ENCODE results near the gene RRP1. TPM values are rescaled to one million over a fixed set of nuclear protein-coding genes. Genes with fewer than 3 reads are reported as not detected.

Gene RRP1
- polyA plus RNA-seq, 1 of the 3 experiments (the other 2 are of a cell fraction) = 22.7 TPM

DNA sequence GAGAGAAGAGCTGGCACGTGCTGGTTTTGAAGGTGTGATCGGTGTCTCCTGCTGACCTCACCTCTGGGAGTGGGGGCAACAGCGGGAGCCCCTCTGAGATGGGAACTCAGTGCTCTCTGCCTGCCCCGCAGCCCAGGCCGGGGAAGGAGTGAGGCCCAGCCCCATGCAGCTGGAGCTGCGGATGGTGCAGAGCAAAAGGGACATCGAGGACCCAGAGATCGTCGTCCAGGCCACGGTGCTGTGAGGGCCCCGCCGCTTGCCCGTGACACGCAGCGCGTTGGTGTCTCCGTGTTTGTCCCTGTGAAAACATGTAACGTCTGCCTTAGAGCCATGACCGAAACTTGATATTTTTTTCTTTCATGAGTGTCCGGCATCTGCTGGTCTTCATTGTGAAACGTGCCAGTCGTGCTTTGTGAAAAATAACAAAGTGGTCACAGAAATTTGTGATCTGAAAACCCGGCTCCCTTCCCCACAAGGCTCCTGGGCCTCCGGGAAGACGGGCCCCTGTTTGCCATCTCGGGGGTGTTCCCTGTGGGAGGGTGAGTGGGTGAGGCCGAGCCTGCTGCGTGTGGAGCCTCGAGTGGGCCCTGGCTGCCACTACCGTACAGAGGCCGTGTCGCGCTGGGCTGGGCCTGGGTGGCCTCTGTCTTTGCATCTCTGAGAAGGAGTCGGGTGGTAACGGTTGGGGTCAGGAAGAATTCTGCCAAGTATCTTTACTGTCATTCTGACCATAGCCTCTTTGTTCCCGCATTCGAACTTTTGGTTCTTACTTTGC lies 33.4 kb upstream of the RRP1 start (continued):
- TF ChIP-seq, protein P1, sequence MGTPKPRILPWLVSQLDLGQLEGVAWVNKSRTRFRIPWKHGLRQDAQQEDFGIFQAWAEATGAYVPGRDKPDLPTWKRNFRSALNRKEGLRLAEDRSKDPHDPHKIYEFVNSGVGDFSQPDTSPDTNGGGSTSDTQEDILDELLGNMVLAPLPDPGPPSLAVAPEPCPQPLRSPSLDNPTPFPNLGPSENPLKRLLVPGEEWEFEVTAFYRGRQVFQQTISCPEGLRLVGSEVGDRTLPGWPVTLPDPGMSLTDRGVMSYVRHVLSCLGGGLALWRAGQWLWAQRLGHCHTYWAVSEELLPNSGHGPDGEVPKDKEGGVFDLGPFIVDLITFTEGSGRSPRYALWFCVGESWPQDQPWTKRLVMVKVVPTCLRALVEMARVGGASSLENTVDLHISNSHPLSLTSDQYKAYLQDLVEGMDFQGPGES (IDR thresholded peaks at IDR 0.05; ENCODE audit: low read depth, low read length) = no peak
- no peak for TF ChIP-seq ELF1 (IDR thresholded peaks at IDR 0.05)
- no peak for TF ChIP-seq SIN3A (IDR thresholded peaks at IDR 0.05; ENCODE audit: borderline replicate concordance, low read depth, low read length)
- TF ChIP-seq GATA2 (CRISPR knock-in tag; IDR thresholded peaks at IDR 0.05) = no peak
- no peak for TF ChIP-seq NFIC (IDR thresholded peaks at IDR 0.05; ENCODE audit: borderline replicate concordance)
- TF ChIP-seq, protein P2, sequence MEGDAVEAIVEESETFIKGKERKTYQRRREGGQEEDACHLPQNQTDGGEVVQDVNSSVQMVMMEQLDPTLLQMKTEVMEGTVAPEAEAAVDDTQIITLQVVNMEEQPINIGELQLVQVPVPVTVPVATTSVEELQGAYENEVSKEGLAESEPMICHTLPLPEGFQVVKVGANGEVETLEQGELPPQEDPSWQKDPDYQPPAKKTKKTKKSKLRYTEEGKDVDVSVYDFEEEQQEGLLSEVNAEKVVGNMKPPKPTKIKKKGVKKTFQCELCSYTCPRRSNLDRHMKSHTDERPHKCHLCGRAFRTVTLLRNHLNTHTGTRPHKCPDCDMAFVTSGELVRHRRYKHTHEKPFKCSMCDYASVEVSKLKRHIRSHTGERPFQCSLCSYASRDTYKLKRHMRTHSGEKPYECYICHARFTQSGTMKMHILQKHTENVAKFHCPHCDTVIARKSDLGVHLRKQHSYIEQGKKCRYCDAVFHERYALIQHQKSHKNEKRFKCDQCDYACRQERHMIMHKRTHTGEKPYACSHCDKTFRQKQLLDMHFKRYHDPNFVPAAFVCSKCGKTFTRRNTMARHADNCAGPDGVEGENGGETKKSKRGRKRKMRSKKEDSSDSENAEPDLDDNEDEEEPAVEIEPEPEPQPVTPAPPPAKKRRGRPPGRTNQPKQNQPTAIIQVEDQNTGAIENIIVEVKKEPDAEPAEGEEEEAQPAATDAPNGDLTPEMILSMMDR (IDR thresholded peaks at IDR 0.05) = no peak
- TF ChIP-seq EP300 (IDR thresholded peaks at IDR 0.05; ENCODE audit: borderline replicate concordance in 1 of 2, low read depth in 1 of 2, low read length in 1 of 2) = no peak

DNA sequence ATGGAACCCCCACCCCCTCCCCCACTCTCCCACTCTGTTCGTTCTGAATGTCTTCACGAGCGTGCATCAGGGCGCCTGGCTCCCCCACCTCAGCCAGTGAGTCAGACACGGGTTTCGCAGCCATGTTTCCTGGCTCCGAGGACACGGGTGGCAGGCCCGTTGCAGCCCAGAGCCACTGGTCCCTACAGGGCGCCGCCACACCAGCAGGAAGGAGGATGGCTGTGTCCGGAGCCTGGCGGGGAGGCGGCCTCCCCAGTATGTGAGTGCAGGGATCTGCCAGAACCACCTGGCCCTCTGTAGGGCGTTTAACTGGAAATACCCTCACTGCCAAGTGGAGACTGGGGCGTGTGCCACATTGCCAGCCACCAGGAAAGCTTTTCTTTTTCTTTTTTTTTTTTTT lies 31.8 kb upstream of the RRP1 start:
- Histone ChIP-seq H3K4me1 (ENCODE audit: control insufficient read depth in 1 of 2, insufficient read depth in 2 of 2, low read depth in 1 of 2, low read length in 1 of 2) (no peaks in the 10 kb centered on the region), H3K36me3 (replicated peaks in 1 of 2; ENCODE audit: control insufficient read depth in 1 of 2, insufficient read depth in 2 of 2, low read length in 1 of 2) (peaks cover 0 to 71% of the 10 kb centered on the region in 2 experiments), H3K9ac (no peak overlapping the region), H3K4me3 (ENCODE audit: low read depth in 2 of 2, low read length in 1 of 2) (no peak overlapping the region), H3K4me2 (no peak overlapping the region), H3K79me2 (ENCODE audit: insufficient read depth) (no peaks in the 10 kb centered on the region), H2AFZ (ENCODE audit: low read depth) (no peak overlapping the region), H3K27me3 (ENCODE audit: insufficient read depth) (no peaks in the 10 kb centered on the region), H3K9me3 (no peaks in the 10 kb centered on the region), H3F3A (replicated peaks; ENCODE audit: insufficient read depth) (no peaks in the 10 kb centered on the region), H3K27ac (ENCODE audit: low read depth in 2 of 2, low read length in 1 of 2) (no peak overlapping the region), H4K20me1 (ENCODE audit: insufficient read depth) (no peaks in the 10 kb centered on the region), H3K9me2 (no peaks in the 10 kb centered on the region)
- ChIA-PET POLR2A (no interaction called here), CTCF (interaction anchor here (0.6 to 1.3 kb wide), 3 partner anchors 8 to 482 kb away, joined by 3 to 4 read pairs (median 3); no protein-coding TSS in a partner anchor)
- 90% methylated on average over 8 of the region's 16 CpGs for WGBS (ENCODE audit: low lambda C conversion rate)
- TF ChIP-seq NRF1 (IDR thresholded peaks at IDR 0.05; ENCODE audit: low read depth, low read length) = no peak
- no peak for TF ChIP-seq RXRA (IDR thresholded peaks at IDR 0.05; ENCODE audit: borderline replicate concordance, low read depth)
- no peak for TF ChIP-seq EZH2phosphoT487 (IDR thresholded peaks at IDR 0.05; ENCODE audit: borderline replicate concordance, low read depth)
- no peak for TF ChIP-seq SIN3A (IDR thresholded peaks at IDR 0.05; ENCODE audit: borderline replicate concordance, low read depth, low read length)
- no peak for TF ChIP-seq NFIC (IDR thresholded peaks at IDR 0.05; ENCODE audit: borderline replicate concordance)
- TF ChIP-seq, protein P3, sequence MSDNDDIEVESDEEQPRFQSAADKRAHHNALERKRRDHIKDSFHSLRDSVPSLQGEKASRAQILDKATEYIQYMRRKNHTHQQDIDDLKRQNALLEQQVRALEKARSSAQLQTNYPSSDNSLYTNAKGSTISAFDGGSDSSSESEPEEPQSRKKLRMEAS (IDR thresholded peaks at IDR 0.05; ENCODE audit: low read depth) = no peak
- no peak for TF ChIP-seq MEF2A (IDR thresholded peaks at IDR 0.05; ENCODE audit: borderline replicate concordance, low read depth)
- no peak for TF ChIP-seq GABPA (IDR thresholded peaks at IDR 0.05; ENCODE audit: low read depth)
- no peak for TF ChIP-seq EP300 (IDR thresholded peaks at IDR 0.05; ENCODE audit: borderline replicate concordance in 1 of 2, low read depth in 1 of 2, low read length in 1 of 2)
- no peak for DNase-seq
